ENCODE data around the gene ISY1. TPM values are rescaled to one million over a fixed set of nuclear protein-coding genes. Genes with fewer than 3 reads are reported as not detected.

ISY1 gene
- total RNA-seq: 18.6 and 20.2 TPM in 2 replicates

GRCh38 chr3:129160891-129161859 lies at the start of gene ISY1:
ISY1 (minus strand) TSS chr3:129161063; CDS start chr3:129160975, 88 bp downstream.

GRCh38 chr3:129183569-129184395 lies 22.9 kb upstream of the ISY1 start, which contains the start of gene CNBP:
CNBP (minus strand) TSS chr3:129183896; CDS start chr3:129171757, 12,139 bp downstream.

GRCh38 chr3:129121792-129122411 lies 39.0 kb downstream of the ISY1 start, which contains the start of gene RAB43:
RAB43 (minus strand) TSS chr3:129121804; CDS start chr3:129121489, 315 bp downstream.

Other genes with a start within 250 kb of the ISY1 start
- not detected in 2 replicates for gene CFAP92, start 167.0 kb downstream of the ISY1 start, total RNA-seq
- gene EFCC1, start 159.8 kb downstream of the ISY1 start, total RNA-seq: not detected in 2 replicates
- not detected in 2 replicates for gene GP9, start 100.3 kb downstream of the ISY1 start, total RNA-seq
- 29.6 and 36.6 TPM in 2 replicates for gene RAB43, start 39.3 kb downstream of the ISY1 start, total RNA-seq
- 240 and 256 TPM in 2 replicates for gene CNBP, start 22.8 kb upstream of the ISY1 start, total RNA-seq
- gene COPG1, start 88.5 kb upstream of the ISY1 start, total RNA-seq: 276 and 279 TPM in 2 replicates
- gene HMCES, start 117.8 kb upstream of the ISY1 start, total RNA-seq: 21.1 and 24.0 TPM in 2 replicates